ENCODE data around the gene PDLIM3.
"Not testable (repeated sequence)": the region's sequence is repeated elsewhere in the genome, so short reads cannot be mapped to it uniquely, and the experiment has no call there.

The PDLIM3 gene

GRCh38 chr4:185515248-185515647 is 20.1 kb downstream of the PDLIM3 start:
- no peak for DNase-seq

GRCh38 chr4:185514182-185514697 is 21.1 kb downstream of the PDLIM3 start:
- no peak for DNase-seq

GRCh38 chr4:185513489-185514181 is 21.7 kb downstream of the PDLIM3 start:
- DNase-seq: no peak

- DNase-seq: no peak
These were observed 22.8 kb downstream of the PDLIM3 start for GRCh38 chr4:185512516-185512915.

GRCh38 chr4:185511243-185511642 is 24.1 kb downstream of the PDLIM3 start:
- DNase-seq: not testable (repeated sequence)

- DNase-seq: no peak
These were observed 24.5 kb downstream of the PDLIM3 start for GRCh38 chr4:185510806-185511205.

- DNase-seq: no peak
These were observed 27.1 kb downstream of the PDLIM3 start for GRCh38 chr4:185508181-185508580.

GRCh38 chr4:185506422-185506821 is 28.9 kb downstream of the PDLIM3 start:
- no peak for DNase-seq

GRCh38 chr4:185504098-185505047 is 30.9 kb downstream of the PDLIM3 start:
- no peak for DNase-seq

- no peak for DNase-seq
These were observed 32.9 kb downstream of the PDLIM3 start for GRCh38 chr4:185502386-185502785.

GRCh38 chr4:185500576-185500975 is 34.7 kb downstream of the PDLIM3 start:
- DNase-seq: no peak

GRCh38 chr4:185500035-185500434 is 35.3 kb downstream of the PDLIM3 start:
- no peak for DNase-seq

GRCh38 chr4:185488650-185489049 is 46.7 kb downstream of the PDLIM3 start:
- no peak for DNase-seq

GRCh38 chr4:185481401-185481800 is 53.9 kb downstream of the PDLIM3 start:
- DNase-seq: no peak

- no peak for DNase-seq
These were observed 55.1 kb downstream of the PDLIM3 start for GRCh38 chr4:185480016-185480732.

- DNase-seq: no peak
These were observed 55.8 kb downstream of the PDLIM3 start for GRCh38 chr4:185479507-185479971.

- no peak for DNase-seq
These were observed 62.1 kb downstream of the PDLIM3 start for GRCh38 chr4:185473247-185473646.

- DNase-seq: no peak
These were observed 63.2 kb downstream of the PDLIM3 start for GRCh38 chr4:185472103-185472542.

- DNase-seq: peak; percentile 93
These were observed 63.8 kb downstream of the PDLIM3 start, which contains the start of gene CCDC110 for GRCh38 chr4:185471235-185472102. Gene CCDC110 (minus strand): TSS chr4:185471733. CDS start chr4:185471683, 50 bp downstream.

GRCh38 chr4:185470501-185471195 is 64.7 kb downstream of the PDLIM3 start:
- DNase-seq: no peak

- no peak for DNase-seq
These were observed 65.6 kb downstream of the PDLIM3 start for GRCh38 chr4:185469580-185470154.

All from activated CD8-positive, alpha-beta memory T cell treated with anti-CD3 and anti-CD28 coated beads for 24 hours (primary cell).